Left lung (tissue), 10 donors: ENCODE results near the gene ITFG1. TPM values are rescaled to one million over a fixed set of nuclear protein-coding genes. Genes with fewer than 3 reads are reported as not detected.
A peak's percentile ranks its signal among the peaks of the same experiment; 100 is the strongest.

Experiments
- ATAC-seq: fragments of 200-7000 bp; cut with Tn5 transposase; one replicate; pipeline ENCODE4 v1.9.1; 2020; ENCODE audit warnings: moderate library complexity
- DNase-seq, 4 donors: peaks; one replicate each; pipeline ENCODE4 v3.0.0-alpha.2; 2013 to 2020
- H3K27ac ChIP-seq, 2 donors: fragments of 200-600 bp; sonication (generic) in 1 of 2; one replicate each; pipeline versions ENCODE4 v1.5.0 to v1.8.0; 2020 to 2021
- H3K27me3 ChIP-seq, 2 donors: fragments of 200-600 bp; sonication (generic) in 1 of 2; one replicate each; pipeline versions ENCODE4 v1.5.0 to v1.8.0; 2020 to 2021
- H3K36me3 ChIP-seq, 2 donors: fragments of 200-600 bp; sonication (generic) in 1 of 2; one replicate each; pipeline versions ENCODE4 v1.5.0 to v1.8.0; 2020 to 2021
- H3K4me1 ChIP-seq, 2 donors: fragments of 200-600 bp; one replicate each; pipeline ENCODE4 v1.8.0; 2021
- H3K4me3 ChIP-seq, 2 donors: fragments of 200-600 bp; sonication (generic) in 1 of 2; one replicate each; pipeline versions ENCODE4 v1.5.0 to v1.8.0; 2020 to 2021; ENCODE audit warnings: mild to moderate bottlenecking in 1 of 2
- H3K9me3 ChIP-seq, 2 donors: fragments of 200-600 bp; sonication (generic) in 1 of 2; one replicate each; pipeline versions ENCODE4 v1.5.0 to v1.8.0; 2020 to 2021
- CTCF ChIP-seq, 2 donors: fragments of 200-600 bp; sonication (generic) in 1 of 2; IDR thresholded peaks; one replicate each; pipeline versions ENCODE4 v1.5.0 to v1.8.0; 2021; ENCODE audit warnings: antibody characterized with exemption in 2 of 2
- intact Hi-C, 2 donors: fragments of 100-400 bp; cut with DNase I; formaldehyde crosslinking; loops; one replicate each; pipeline versions ENCODE4 v1.11.2 to v1.14.2; 2022
- polyA plus RNA-seq, 6 donors: library from polyadenylated mRNA; unstranded; fragments of 120-200 nt; gene quantifications; one replicate each; pipeline ENCODE4 v1.2.1, GENCODE V29; 2013; ENCODE audit not compliant: insufficient read length in 6 of 6
- total RNA-seq, 2 donors: library from RNA; stranded (reverse); fragmentation: NEBNext Ultra II Directional; extraction: Animal tissue kit (Norgen Biotek cat#: 25700); gene quantifications; one replicate each; pipeline ENCODE4 v1.2.1, GENCODE V29; 2021
- donor health status: DM: no; HTN: yes; CAD: no.
- donor health status: DM: no; HTN: no; CAD: no.

The ITFG1 gene
- total and polyA plus RNA-seq, 8 donors: 62.5 to 80.0 (median 69.2) TPM

GRCh38 chr16:47460359-47460710 lies 528 bp downstream of the ITFG1 start:
- peak overlapping the region; percentile 99 to 100 for H3K27ac ChIP-seq
- intact Hi-C loops: no loop called here
- peak in 1 of 4 donors; percentile 2 for DNase-seq
- H3K27me3 ChIP-seq: no peaks in the 10 kb centered on the region
- peaks cover 14 to 47% of the 10 kb centered on the region in 2 donors for H3K4me1 ChIP-seq
- no peak for TF ChIP-seq CTCF (IDR thresholded peaks at IDR 0.05)
- ATAC-seq: peak; percentile 8
- peak overlapping the region; percentile 89 to 91 for H3K4me3 ChIP-seq
- peaks cover 0 to 23% of the 10 kb centered on the region in 2 donors for H3K36me3 ChIP-seq
- H3K9me3 ChIP-seq: no peaks in the 10 kb centered on the region

- H3K27me3 ChIP-seq: no peaks in the 10 kb centered on the region
- peaks cover 0 to 28% of the 10 kb centered on the region in 2 donors for H3K36me3 ChIP-seq
- H3K9me3 ChIP-seq: no peaks in the 10 kb centered on the region
- peaks cover 14 to 39% of the 10 kb centered on the region in 2 donors for H3K4me1 ChIP-seq
- no peak for DNase-seq
- peak overlapping the region in 1 of 2 donors; percentile 100 for H3K27ac ChIP-seq
- no peak for TF ChIP-seq CTCF (IDR thresholded peaks at IDR 0.05)
- H3K4me3 ChIP-seq: peak overlapping the region; percentile 89 to 91
- ATAC-seq: no peak
- intact Hi-C loops: no loop called here
Measured at GRCh38 chr16:47459603-47460002, 1.3 kb downstream of the ITFG1 start.

- intact Hi-C loops: no loop called here
- Histone ChIP-seq H3K27ac (no peak overlapping the region), H3K27me3 (no peaks in the 10 kb centered on the region), H3K4me3 (no peak overlapping the region), H3K9me3 (no peaks in the 10 kb centered on the region), H3K4me1 (peaks cover 7 to 28% of the 10 kb centered on the region in 2 donors), H3K36me3 (peaks cover 0 to 33% of the 10 kb centered on the region in 2 donors)
- DNase-seq (no peak), ATAC-seq (no peak)
- TF ChIP-seq CTCF (IDR thresholded peaks at IDR 0.05): no peak
Measured at GRCh38 chr16:47458331-47458730, 2.5 kb downstream of the ITFG1 start.

- ATAC-seq (no peak), DNase-seq (no peak)
- Histone ChIP-seq H3K27ac (no peak overlapping the region), H3K4me1 (no peaks in the 10 kb centered on the region), H3K36me3 (peaks cover 0 to 63% of the 10 kb centered on the region in 2 donors), H3K4me3 (no peak overlapping the region), H3K9me3 (no peaks in the 10 kb centered on the region), H3K27me3 (no peaks in the 10 kb centered on the region)
- TF ChIP-seq CTCF (IDR thresholded peaks at IDR 0.05): no peak
- intact Hi-C loops: no loop called here
Measured at GRCh38 chr16:47449788-47450187, 11.1 kb downstream of the ITFG1 start.

- Histone ChIP-seq H3K27me3 (no peaks in the 10 kb centered on the region), H3K27ac (no peak overlapping the region), H3K4me1 (no peaks in the 10 kb centered on the region), H3K4me3 (no peak overlapping the region), H3K36me3 (peaks cover 0 to 60% of the 10 kb centered on the region in 2 donors), H3K9me3 (no peaks in the 10 kb centered on the region)
- intact Hi-C loops: no loop called here
- DNase-seq: no peak
- no peak for TF ChIP-seq CTCF (IDR thresholded peaks at IDR 0.05)
- no peak for ATAC-seq
Measured at GRCh38 chr16:47448830-47449575, 11.9 kb downstream of the ITFG1 start.
